Neural cell (in vitro differentiated cells): Measurements from ENCODE around the gene PAPPA2. TPM values are rescaled to one million over a fixed set of nuclear protein-coding genes. Genes with fewer than 3 reads are reported as not detected.

Experiments used
- H2AFZ ChIP-seq: fragments of 200-600, 300-800 bp; sonication (generic), shearing (Covaris generic); 2 replicates; pipeline ENCODE4 v1.6.0; 2014; ENCODE audit warnings: low read depth, mild to moderate bottlenecking, antibody characterized with exemption, low read length, moderate library complexity
- H3F3A ChIP-seq: fragments of 200-600 bp; shearing (Covaris generic); 2 replicates; pipeline ENCODE4 v1.6.1; 2016; ENCODE audit warnings: mild to moderate bottlenecking, moderate library complexity, mixed read lengths, antibody characterized with exemption, low read length; ENCODE audit not compliant: insufficient read depth, poor library complexity, severe bottlenecking
- H3K27ac ChIP-seq: fragments of 200-600, 300-800 bp; sonication (generic), shearing (Covaris generic); 2 replicates; pipeline ENCODE4 v1.5.1; 2014; ENCODE audit warnings: mild to moderate bottlenecking, low read length, moderate library complexity
- H3K27me3 ChIP-seq: fragments of 300-800, 200-600 bp; sonication (generic), shearing (Covaris generic); 2 replicates; pipeline ENCODE4 v1.6.0; 2014; ENCODE audit warnings: mild to moderate bottlenecking, low read depth, low read length, moderate library complexity; ENCODE audit not compliant: insufficient read depth
- H3K36me3 ChIP-seq: fragments of 300-800, 200-600 bp; sonication (generic), shearing (Covaris generic); 2 replicates; pipeline ENCODE4 v1.5.1; 2014; ENCODE audit warnings: mild to moderate bottlenecking, antibody characterized with exemption, low read length, moderate library complexity; ENCODE audit not compliant: insufficient read depth
- H3K4me2 ChIP-seq: fragments of 300-800, 200-600 bp; sonication (generic), shearing (Covaris generic); 2 replicates; pipeline ENCODE4 v1.6.0; 2014; ENCODE audit warnings: mild to moderate bottlenecking, low read length
- H3K4me3 ChIP-seq: fragments of 300-800, 200-600 bp; sonication (generic), shearing (Covaris generic); 2 replicates; pipeline ENCODE4 v1.5.1; 2014; ENCODE audit warnings: mild to moderate bottlenecking, low read length, moderate library complexity
- H3K79me2 ChIP-seq: fragments of 200-600 bp; shearing (Covaris generic); replicated peaks from 2 replicates; pipeline ENCODE4 v1.6.0; 2014; ENCODE audit warnings: mild to moderate bottlenecking, low read length, moderate library complexity; ENCODE audit not compliant: insufficient read depth
- H3K9ac ChIP-seq: fragments of 300-800, 200-600 bp; sonication (generic), shearing (Covaris generic); 2 replicates; pipeline ENCODE4 v1.6.1; 2016; ENCODE audit warnings: mild to moderate bottlenecking, low read length, mixed read lengths
- H3K9me2 ChIP-seq: fragments of 200-600 bp; shearing (Covaris generic); 2 replicates; pipeline ENCODE4 v1.6.1; 2016; ENCODE audit warnings: mild to moderate bottlenecking, low read length, mixed read lengths; ENCODE audit not compliant: insufficient read depth
- H3K9me3 ChIP-seq: fragments of 200-600, 300-800 bp; sonication (generic), shearing (Covaris generic); 2 replicates; pipeline ENCODE4 v1.6.1; 2016; ENCODE audit warnings: mild to moderate bottlenecking, mixed run types, low read length, moderate library complexity, mixed read lengths
- H4K20me1 ChIP-seq: fragments of 200-600 bp; shearing (Covaris generic); 2 replicates; pipeline ENCODE4 v1.6.1; 2016; ENCODE audit warnings: mild to moderate bottlenecking, mixed run types; ENCODE audit not compliant: insufficient read depth
- CTCF ChIP-seq: fragments of 450-650 bp; IDR thresholded peaks from 2 replicates; pipeline ENCODE4 v1.5.1; 2014; ENCODE audit warnings: antibody characterized with exemption, mild to moderate bottlenecking, moderate library complexity; ENCODE audit not compliant: poor library complexity, severe bottlenecking
- EP300 ChIP-seq: fragments of 450-650 bp; conservative IDR thresholded peaks from 2 replicates; pipeline ENCODE4 v1.6.1; 2014; ENCODE audit warnings: antibody characterized with exemption, mild to moderate bottlenecking, moderate library complexity; ENCODE audit not compliant: poor library complexity, severe bottlenecking
- EZH2 ChIP-seq: fragments of 200-600, 300-800 bp; shearing (Covaris generic), sonication (generic); IDR thresholded peaks from 2 replicates; pipeline ENCODE4 v1.6.1; 2014; ENCODE audit warnings: antibody characterized with exemption, low read length, borderline replicate concordance, mild to moderate bottlenecking; ENCODE audit not compliant: insufficient read depth, poor library complexity, severe bottlenecking
- MXI1 ChIP-seq: fragments of 450-650 bp; conservative IDR thresholded peaks from 2 replicates; pipeline ENCODE4 v1.6.1; 2014; ENCODE audit warnings: antibody characterized with exemption, mild to moderate bottlenecking; ENCODE audit not compliant: poor library complexity, severe bottlenecking
- POLR2AphosphoS5 ChIP-seq: IDR thresholded peaks from 2 replicates; pipeline ENCODE4 v1.6.1; 2012
- RAD21 ChIP-seq: fragments of 450-650 bp; conservative IDR thresholded peaks from 2 replicates; pipeline ENCODE4 v1.6.1; 2014; ENCODE audit warnings: antibody characterized with exemption, mild to moderate bottlenecking, moderate library complexity
- REST ChIP-seq: IDR thresholded peaks from 2 replicates; pipeline ENCODE4 v1.6.1; 2012; ENCODE audit warnings: borderline replicate concordance
- SMC3 ChIP-seq: fragments of 450-650 bp; conservative IDR thresholded peaks from 2 replicates; pipeline ENCODE4 v1.6.1; 2014; ENCODE audit warnings: antibody characterized with exemption, mild to moderate bottlenecking, moderate library complexity; ENCODE audit not compliant: poor library complexity
- TAF1 ChIP-seq: IDR thresholded peaks from 2 replicates; pipeline ENCODE4 v1.6.1; 2012; ENCODE audit warnings: low read depth
- polyA plus RNA-seq: library from polyadenylated mRNA; depleted of rRNA; stranded (reverse); fragments of >200 nt; gene quantifications from 2 replicates; pipeline ENCODE4 v1.2.3, GENCODE V29; 2014

The PAPPA2 gene
- polyA plus RNA-seq, 1 donor from 2014 or later: 0.59 TPM

GRCh38 chr1:176854758-176855745 lies 392.1 kb downstream of the PAPPA2 start:
- TF ChIP-seq MXI1 (no peak), POLR2AphosphoS5 (no peak)
- Histone ChIP-seq H4K20me1 (no peaks in the 10 kb centered on the region), H3K27me3 (no peaks in the 10 kb centered on the region), H3K9ac (no peak overlapping the region), H3K36me3 (no peaks in the 10 kb centered on the region), H3F3A (no peaks in the 10 kb centered on the region), H3K27ac (no peak overlapping the region), H3K79me2 (no peaks in the 10 kb centered on the region), H3K4me3 (no peak overlapping the region), H2AFZ (no peak overlapping the region), H3K9me3 (no peaks in the 10 kb centered on the region), H3K4me2 (no peak overlapping the region), H3K9me2 (no peaks in the 10 kb centered on the region)

- Histone ChIP-seq H2AFZ (no peak overlapping the region), H3K4me3 (no peak overlapping the region), H3K27me3 (no peaks in the 10 kb centered on the region), H3F3A (no peaks in the 10 kb centered on the region), H3K36me3 (no peaks in the 10 kb centered on the region), H3K9ac (no peak overlapping the region), H3K9me3 (no peaks in the 10 kb centered on the region), H3K4me2 (no peak overlapping the region), H3K9me2 (no peaks in the 10 kb centered on the region), H3K27ac (no peak overlapping the region), H3K79me2 (no peaks in the 10 kb centered on the region), H4K20me1 (no peaks in the 10 kb centered on the region)
- TF ChIP-seq RAD21: no peak
- TF ChIP-seq SMC3: no peak
- TF ChIP-seq CTCF: no peak
- TF ChIP-seq REST: no peak
- no peak for TF ChIP-seq TAF1
- TF ChIP-seq MXI1: no peak
- TF ChIP-seq EP300: no peak
- TF ChIP-seq POLR2AphosphoS5: no peak
- no peak for TF ChIP-seq EZH2
Observed at GRCh38 chr1:176857632-176858031, 394.7 kb downstream of the PAPPA2 start.
